ENCODE data around the gene SYNE2. TPM values are rescaled to one million over a fixed set of nuclear protein-coding genes. Genes with fewer than 3 reads are reported as not detected.
"Not testable (repeated sequence)": the region's sequence is repeated elsewhere in the genome, so short reads cannot be mapped to it uniquely, and the experiment has no call there.

Gene SYNE2
- total RNA-seq, 1 donor from 2014 or later = 44.2 TPM

- no peak for DNase-seq (ENCODE audit: low read depth)
- H3K4me3 ChIP-seq (ENCODE audit: low read depth, low read length) = no peak overlapping the region
- no peak for TF ChIP-seq CTCF (conservative IDR thresholded peaks at IDR 0.05; ENCODE audit: low read depth, low read length)
These were observed 262.0 kb downstream of the SYNE2 start for GRCh38 chr14:64114796-64115195.

DNA sequence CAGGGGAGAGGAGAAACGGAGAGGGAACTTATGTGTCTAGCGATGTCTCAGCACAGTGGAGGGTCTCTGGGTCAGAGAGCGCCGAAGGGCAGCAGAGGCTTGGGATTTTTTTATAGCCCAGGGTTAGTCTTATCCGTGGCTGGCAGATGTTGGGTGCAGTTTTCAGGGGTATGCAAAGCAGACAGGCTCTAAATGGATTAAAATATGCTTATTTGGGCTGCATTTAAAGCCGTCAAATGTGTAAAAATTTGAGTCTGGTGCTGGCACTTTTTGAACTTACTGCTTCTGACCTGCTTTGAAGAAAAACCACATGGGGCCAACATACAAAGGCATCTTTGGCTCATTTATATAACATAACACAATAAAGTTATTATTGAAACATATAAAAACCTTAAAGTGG is 262.6 kb downstream of the SYNE2 start:
- DNase-seq (ENCODE audit: low read depth) = no peak
- no peak for TF ChIP-seq CTCF (conservative IDR thresholded peaks at IDR 0.05; ENCODE audit: low read depth, low read length)
- H3K4me3 ChIP-seq (ENCODE audit: low read depth, low read length) = no peak overlapping the region

DNA sequence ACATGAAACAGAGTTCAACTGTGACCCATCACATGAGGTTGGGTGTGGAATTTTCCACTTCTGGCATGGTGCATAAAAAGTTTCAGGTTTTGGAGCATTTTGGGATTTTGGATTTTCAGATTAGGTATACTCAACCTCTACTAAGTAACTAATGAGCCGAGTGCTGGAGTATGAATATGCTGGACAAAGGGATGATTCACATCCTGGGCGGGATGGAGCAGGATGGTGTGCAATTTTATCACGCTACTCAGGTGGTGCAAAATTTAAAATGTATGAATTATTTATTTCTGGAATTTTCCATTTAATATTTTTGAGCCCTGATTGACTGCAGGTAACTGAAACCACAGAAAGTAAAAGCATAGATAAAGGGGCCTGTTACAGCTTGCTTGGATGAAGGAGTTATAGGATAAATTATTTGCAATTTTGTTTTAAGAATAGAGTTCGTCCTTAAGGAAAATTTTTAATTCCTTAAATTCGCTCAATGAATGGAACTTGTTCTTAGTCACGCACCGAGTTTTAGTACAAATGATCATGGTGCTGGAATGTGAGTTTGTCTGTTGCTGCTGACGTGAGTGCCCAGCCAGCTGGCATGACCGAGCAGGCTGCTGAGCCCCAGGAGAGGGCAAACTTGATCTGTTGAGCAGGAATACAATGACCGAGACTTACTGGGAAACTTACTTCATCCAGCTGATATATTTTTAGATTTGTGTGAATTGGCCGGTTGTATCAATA is 265.0 kb downstream of the SYNE2 start:
- peak; percentile 83 for DNase-seq (ENCODE audit: low read depth)
- peak; percentile 28 for TF ChIP-seq CTCF (conservative IDR thresholded peaks at IDR 0.05; ENCODE audit: low read depth, low read length)
- no peak overlapping the region for H3K4me3 ChIP-seq (ENCODE audit: low read depth, low read length)

DNA sequence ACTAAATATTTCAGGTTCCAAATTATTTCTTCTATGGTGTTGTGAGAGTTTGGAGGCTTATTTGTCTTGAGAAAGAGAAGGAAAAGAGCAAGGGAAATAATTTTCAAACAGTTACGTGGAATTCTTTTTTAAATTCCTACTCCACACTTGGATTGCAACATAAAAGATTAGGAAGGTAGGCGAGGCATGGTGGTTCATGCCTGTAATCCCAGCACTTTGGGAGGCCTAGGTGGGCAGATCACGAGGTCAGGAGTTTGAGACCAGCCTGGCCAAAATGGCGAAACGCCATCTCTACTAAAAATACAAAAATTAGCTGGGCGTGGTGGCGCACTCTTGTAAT is 265.6 kb downstream of the SYNE2 start:
- H3K4me3 ChIP-seq (ENCODE audit: low read depth, low read length) = not testable (repeated sequence)
- peak; percentile 31 for DNase-seq (ENCODE audit: low read depth)

DNA sequence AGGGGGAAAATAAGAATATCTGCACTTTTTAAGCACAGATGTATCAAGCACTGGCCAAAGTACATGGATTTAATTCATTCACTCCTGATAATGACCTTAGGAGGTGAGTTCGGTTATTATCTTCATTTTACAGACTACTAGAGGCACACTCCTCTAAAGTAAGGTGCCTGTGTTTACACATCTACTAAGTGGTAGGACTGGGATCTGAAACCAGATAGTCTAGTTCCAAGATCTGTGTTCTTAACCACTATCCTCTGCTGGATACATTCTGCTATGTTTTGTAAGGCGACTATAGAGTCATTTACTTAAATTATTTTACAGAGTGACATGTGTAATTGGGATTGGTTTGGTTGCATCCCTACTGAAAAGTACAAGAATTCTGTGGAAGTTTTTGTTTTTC is 266.1 kb downstream of the SYNE2 start:
- no peak for DNase-seq (ENCODE audit: low read depth)
- TF ChIP-seq CTCF (conservative IDR thresholded peaks at IDR 0.05; ENCODE audit: low read depth, low read length) = no peak
- no peak overlapping the region for H3K4me3 ChIP-seq (ENCODE audit: low read depth, low read length)

GRCh38 chr14:64119500-64119899 is 266.7 kb downstream of the SYNE2 start:
- TF ChIP-seq CTCF (conservative IDR thresholded peaks at IDR 0.05; ENCODE audit: low read depth, low read length) = no peak
- H3K4me3 ChIP-seq (ENCODE audit: low read depth, low read length) = no peak overlapping the region
- DNase-seq (ENCODE audit: low read depth) = no peak

DNA sequence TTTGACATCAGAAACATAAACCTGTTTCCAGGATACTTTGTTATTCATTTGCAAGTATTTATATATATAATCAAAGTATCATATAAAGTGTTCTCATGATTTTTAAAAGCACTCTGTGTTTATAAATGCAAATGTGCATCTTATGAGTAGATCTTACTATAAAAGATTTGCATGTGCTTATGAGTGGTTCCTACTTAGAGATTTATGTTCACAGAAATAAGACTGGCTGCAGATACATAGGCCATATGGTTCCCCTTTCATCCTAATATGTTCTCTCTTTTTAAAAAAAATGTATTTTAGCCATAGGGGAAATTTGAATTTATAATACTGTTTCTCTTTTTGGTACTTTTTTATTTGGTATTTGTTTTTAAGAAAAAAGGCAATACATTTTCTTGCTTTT is 267.2 kb downstream of the SYNE2 start:
- H3K4me3 ChIP-seq (ENCODE audit: low read depth, low read length) = no peak overlapping the region
- no peak for DNase-seq (ENCODE audit: low read depth)
- no peak for TF ChIP-seq CTCF (conservative IDR thresholded peaks at IDR 0.05; ENCODE audit: low read depth, low read length)
